IPS-NIHi7 (cell line): ENCODE measurements around the gene ATG7.
"Not testable (repeated sequence)": the region's sequence is repeated elsewhere in the genome, so short reads cannot be mapped to it uniquely, and the experiment has no call there.

Experiments
- DNase-seq: peaks from one replicate; pipeline ENCODE4 v3.0.0; 2012; ENCODE audit warnings: mixed read lengths; ENCODE audit errors: extremely low spot score

Gene ATG7

GRCh38 chr3:11508346-11509172, 236.4 kb downstream of the ATG7 start:
- DNase-seq: no peak

- peak; percentile 65 for DNase-seq
Measured at GRCh38 chr3:11509173-11510000, 237.2 kb downstream of the ATG7 start.

GRCh38 chr3:11510001-11510340, 237.8 kb downstream of the ATG7 start:
- DNase-seq: no peak

GRCh38 chr3:11510356-11510755, 238.2 kb downstream of the ATG7 start:
- DNase-seq: no peak

GRCh38 chr3:11511606-11512005, 239.4 kb downstream of the ATG7 start:
- not testable (repeated sequence) for DNase-seq

- DNase-seq: not testable (repeated sequence)
Measured at GRCh38 chr3:11513125-11513816, 241.1 kb downstream of the ATG7 start.

GRCh38 chr3:11513817-11514135, 241.6 kb downstream of the ATG7 start:
- DNase-seq: no peak

GRCh38 chr3:11514191-11514821, 242.1 kb downstream of the ATG7 start:
- DNase-seq: no peak

GRCh38 chr3:11517601-11518000, 245.4 kb downstream of the ATG7 start:
- DNase-seq: no peak

GRCh38 chr3:11521167-11521566, 249.0 kb downstream of the ATG7 start:
- DNase-seq: no peak

- DNase-seq: no peak
Measured at GRCh38 chr3:11522398-11522715, 250.2 kb downstream of the ATG7 start.

- no peak for DNase-seq
Measured at GRCh38 chr3:11522953-11523571, 250.9 kb downstream of the ATG7 start.

GRCh38 chr3:11523572-11524101, 251.4 kb downstream of the ATG7 start:
- no peak for DNase-seq

GRCh38 chr3:11526121-11526520, 253.9 kb downstream of the ATG7 start:
- not testable (repeated sequence) for DNase-seq

- DNase-seq: no peak
Measured at GRCh38 chr3:11529281-11529680, 257.1 kb downstream of the ATG7 start.

GRCh38 chr3:11530153-11530721, 258.0 kb downstream of the ATG7 start:
- no peak for DNase-seq

GRCh38 chr3:11532931-11533391, 260.8 kb downstream of the ATG7 start:
- DNase-seq: no peak

- DNase-seq: no peak
Measured at GRCh38 chr3:11534011-11534792, 262.0 kb downstream of the ATG7 start.

- no peak for DNase-seq
Measured at GRCh38 chr3:11534793-11535101, 262.6 kb downstream of the ATG7 start.

- DNase-seq: no peak
Measured at GRCh38 chr3:11535243-11535960, 263.2 kb downstream of the ATG7 start.
